T-cell (primary cell): ENCODE data around the gene FTO. TPM values are rescaled to one million over a fixed set of nuclear protein-coding genes. Genes with fewer than 3 reads are reported as not detected.
"Not testable (repeated sequence)": the region's sequence is repeated elsewhere in the genome, so short reads cannot be mapped to it uniquely, and the experiment has no call there.

ENCODE experiments used
- ATAC-seq, 4 experiments: fragments of 200-7000 bp in 3 of 4; fragments of 150-1000 bp in 1 of 4; cut with Tn5 transposase; replicated peaks in 1 of 4; 1 replicate in 3 of 4; 2 replicates in 1 of 4; pipeline ENCODE4 v1.10.0; 2021; ENCODE audit warnings: moderate library complexity in 3 of 4, mild to moderate bottlenecking in 2 of 4, moderate number of reproducible peaks in 1 of 4
- CTCF ChIA-PET, 2 donors: fragments of 300-600 bp; sonication (Branson Sonifier 250); formaldehyde crosslinking; loops; one replicate each; lab custom pipeline; 2022; ENCODE audit warnings: antibody characterized with exemption in 2 of 2; lab: Charles Lee
- POLR2A ChIA-PET, 2 donors: fragments of 300-600 bp; sonication (Branson Sonifier 250); formaldehyde crosslinking; loops; one replicate each; lab custom pipeline; 2022; ENCODE audit warnings: antibody characterized with exemption in 2 of 2; lab: Charles Lee
- DNase-seq, 35 experiments: peaks; one replicate each; pipeline versions ENCODE4 v3.0.0 to v3.0.0-alpha.2; 2013 to 2023
- H3K27ac ChIP-seq: one replicate; pipeline ENCODE4 v1.5.1; 2013; ENCODE audit warnings: low read length
- H3K27me3 ChIP-seq, 2 experiments: replicated peaks in 1 of 2; 1 replicate in 1 of 2; 2 replicates in 1 of 2; pipeline versions ENCODE4 v1.6.1 to v1.7.0; 2013; ENCODE audit warnings: low read length in 1 of 2, mixed read lengths in 1 of 2; ENCODE audit not compliant: control insufficient read depth in 2 of 2, insufficient read depth in 2 of 2; ENCODE audit errors: extremely low read depth in 1 of 2
- H3K36me3 ChIP-seq, 2 donors: 1 replicate in 1 of 2; 2 replicates in 1 of 2; pipeline versions ENCODE4 v1.6.1 to v1.7.0; 2013; ENCODE audit warnings: low read length in 1 of 2; ENCODE audit not compliant: control insufficient read depth in 2 of 2, insufficient read depth in 1 of 2; ENCODE audit errors: extremely low read depth in 1 of 2
- H3K4me1 ChIP-seq, 2 experiments: 1 replicate in 1 of 2; 2 replicates in 1 of 2; pipeline versions ENCODE4 v1.6.1 to v1.7.0; 2013; ENCODE audit warnings: low read length in 2 of 2, mixed read lengths in 1 of 2; ENCODE audit not compliant: insufficient read depth in 2 of 2, control insufficient read depth in 1 of 2; ENCODE audit errors: extremely low read depth in 1 of 2
- H3K4me3 ChIP-seq, 2 donors: 1 replicate in 1 of 2; 2 replicates in 1 of 2; pipeline versions ENCODE4 v1.5.1 to v1.7.0; 2013; ENCODE audit warnings: mild to moderate bottlenecking in 2 of 2, low read length in 1 of 2, moderate library complexity in 1 of 2; ENCODE audit not compliant: control insufficient read depth in 1 of 2; ENCODE audit errors: extremely low read depth in 1 of 2
- H3K9me3 ChIP-seq: 2 replicates; pipeline ENCODE4 v1.7.0; 2013
- H3K27ac Mint-ChIP-seq, 2 donors: one replicate each; pipeline ENCODE4 v1.8.0; 2020 to 2021; ENCODE audit warnings: mild to moderate bottlenecking in 2 of 2, mixed read lengths in 2 of 2
- H3K27me3 Mint-ChIP-seq, 2 donors: one replicate each; pipeline ENCODE4 v1.8.0; 2021 to 2022; ENCODE audit warnings: mixed read lengths in 2 of 2
- H3K36me3 Mint-ChIP-seq: one replicate; pipeline ENCODE4 v1.8.0; 2021; ENCODE audit warnings: mixed read lengths
- H3K4me1 Mint-ChIP-seq, 3 donors: one replicate each; pipeline ENCODE4 v1.8.0; 2020 to 2022; ENCODE audit warnings: mixed read lengths in 3 of 3, mild to moderate bottlenecking in 1 of 3
- H3K4me3 Mint-ChIP-seq, 3 donors: one replicate each; pipeline ENCODE4 v1.8.0; 2020 to 2022; ENCODE audit warnings: mild to moderate bottlenecking in 3 of 3, mixed read lengths in 3 of 3, moderate library complexity in 3 of 3
- H3K9me3 Mint-ChIP-seq, 3 donors: one replicate each; pipeline ENCODE4 v1.8.0; 2020 to 2022; ENCODE audit warnings: mixed read lengths in 3 of 3
- WGBS: methylation state at CpG from one replicate; pipeline ENCODE4 v1.1.5; 2013; ENCODE audit warnings: missing lambda C conversion rate; ENCODE audit not compliant: insufficient coverage; 5-methylcytosine and 5-hydroxymethylcytosine counted together
- total RNA-seq, 35 experiments: library from RNA in 6 of 35; stranded (reverse) in 6 of 35; fragments of 120-200 nt in 1 of 35; gene quantifications; one replicate each; pipeline versions ENCODE4 v1.2.1 to v1.2.4 and lab custom pipeline; 2013 to 2026

The FTO gene
- total RNA-seq, 5 donors from 2014 or later (not counting 1 experiment from before 2014, with no cell fraction given) = 44.7 to 69.0 (median 46.0) TPM

GRCh38 chr16:53686710-53687109, 17.2 kb upstream of the FTO start:
- 100% methylated on average over 1 of the region's 3 CpGs for WGBS
- Histone ChIP-seq H3K9me3 (no peaks in the 10 kb centered on the region), H3K27me3 (no peaks in the 10 kb centered on the region), H3K27ac (no peak overlapping the region), H3K4me3 (no peak overlapping the region), H3K36me3 (no peaks in the 10 kb centered on the region), H3K4me1 (no peaks in the 10 kb centered on the region)
- ChIA-PET POLR2A (no interaction called here), CTCF (no interaction called here)
- H3K4me3 Mint-ChIP-seq = no peak overlapping the region
- H3K4me1 Mint-ChIP-seq = no peaks in the 10 kb centered on the region
- no peaks in the 10 kb centered on the region for H3K27me3 Mint-ChIP-seq
- DNase-seq = no peak
- peaks cover 0 to 8% (median 4%) of the 10 kb centered on the region in 3 donors for H3K9me3 Mint-ChIP-seq
- peaks cover 35% of the 10 kb centered on the region for H3K36me3 Mint-ChIP-seq
- no peak for ATAC-seq
- H3K27ac Mint-ChIP-seq = no peak overlapping the region

DNA sequence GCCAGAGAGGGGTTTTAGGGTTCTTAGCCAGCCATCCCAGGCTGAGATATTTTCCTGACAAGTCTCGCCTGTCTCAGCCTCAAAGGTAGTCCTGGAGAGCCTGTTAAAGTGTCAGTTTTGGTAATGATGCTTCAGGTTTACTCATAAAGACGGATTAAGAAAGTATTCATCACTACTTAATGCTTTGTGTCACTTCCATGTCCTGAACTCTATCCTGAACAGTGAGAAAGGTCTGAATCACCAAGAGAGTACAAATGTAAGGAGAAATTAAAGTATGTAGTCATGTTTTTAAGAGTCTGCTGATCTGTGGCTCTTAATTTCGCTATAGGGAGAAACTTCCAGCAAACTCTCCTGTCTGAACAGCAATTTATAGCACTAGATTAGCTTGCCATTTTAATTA, 14.3 kb upstream of the FTO start:
- no peak overlapping the region for H3K27ac Mint-ChIP-seq
- no peaks in the 10 kb centered on the region for H3K27me3 ChIP-seq
- H3K4me1 Mint-ChIP-seq = no peaks in the 10 kb centered on the region
- peaks cover 27% of the 10 kb centered on the region for H3K36me3 Mint-ChIP-seq
- H3K27me3 Mint-ChIP-seq = no peaks in the 10 kb centered on the region
- H3K36me3 ChIP-seq = no peaks in the 10 kb centered on the region
- peaks cover 0 to 8% (median 4%) of the 10 kb centered on the region in 3 donors for H3K9me3 Mint-ChIP-seq
- no peaks in the 10 kb centered on the region for H3K9me3 ChIP-seq
- ChIA-PET POLR2A (no interaction called here), CTCF (no interaction called here)
- no peak overlapping the region for H3K27ac ChIP-seq
- H3K4me1 ChIP-seq = no peaks in the 10 kb centered on the region
- ATAC-seq (no peak), DNase-seq (no peak)
- no peak overlapping the region for H3K4me3 ChIP-seq
- H3K4me3 Mint-ChIP-seq = no peak overlapping the region
- no CpG with 5 or more reads among the region's 3 CpGs for WGBS

- WGBS = no CpG with 5 or more reads among the region's 2 CpGs
- no peaks in the 10 kb centered on the region for H3K27me3 Mint-ChIP-seq
- H3K4me3 Mint-ChIP-seq = no peak overlapping the region
- Histone ChIP-seq H3K9me3 (no peaks in the 10 kb centered on the region), H3K4me3 (no peak overlapping the region), H3K27me3 (no peaks in the 10 kb centered on the region), H3K27ac (no peak overlapping the region), H3K36me3 (no peaks in the 10 kb centered on the region), H3K4me1 (no peaks in the 10 kb centered on the region)
- H3K36me3 Mint-ChIP-seq = peaks cover 24% of the 10 kb centered on the region
- H3K27ac Mint-ChIP-seq = no peak overlapping the region
- ATAC-seq (no peak), DNase-seq (no peak)
- CTCF ChIA-PET = no interaction called here
- POLR2A ChIA-PET = no interaction called here
- no peaks in the 10 kb centered on the region for H3K9me3 Mint-ChIP-seq
- no peaks in the 10 kb centered on the region for H3K4me1 Mint-ChIP-seq
Measured at GRCh38 chr16:53690771-53691170, 13.2 kb upstream of the FTO start.

DNA sequence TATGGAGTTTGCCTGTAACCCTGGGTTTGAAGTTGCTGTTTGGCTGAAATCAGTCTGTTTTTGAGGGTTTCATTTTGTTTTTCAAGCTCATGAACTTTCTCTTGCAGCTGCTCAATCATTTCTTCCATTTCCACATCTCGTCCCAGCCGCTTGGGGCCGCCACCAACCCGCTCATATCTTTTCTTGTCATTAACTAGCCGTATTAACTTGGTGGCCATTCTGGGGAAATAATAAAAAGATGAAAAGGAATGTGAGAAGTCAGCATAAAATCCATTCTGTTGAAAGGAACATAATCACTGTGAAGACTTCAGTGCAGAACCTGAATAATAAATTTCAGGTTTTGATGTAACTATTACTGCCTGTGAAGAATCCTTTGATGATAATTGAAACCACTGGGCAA, 11.8 kb upstream of the FTO start:
- Histone ChIP-seq H3K4me3 (no peak overlapping the region), H3K9me3 (no peaks in the 10 kb centered on the region), H3K27ac (no peak overlapping the region), H3K36me3 (no peaks in the 10 kb centered on the region), H3K27me3 (no peaks in the 10 kb centered on the region), H3K4me1 (no peaks in the 10 kb centered on the region)
- no CpG with 5 or more reads among the region's 5 CpGs for WGBS
- H3K9me3 Mint-ChIP-seq = no peaks in the 10 kb centered on the region
- H3K36me3 Mint-ChIP-seq = peaks cover 24% of the 10 kb centered on the region
- POLR2A ChIA-PET = no interaction called here
- DNase-seq (no peak), ATAC-seq (no peak)
- CTCF ChIA-PET = no interaction called here
- no peaks in the 10 kb centered on the region for H3K27me3 Mint-ChIP-seq
- H3K27ac Mint-ChIP-seq = no peak overlapping the region
- H3K4me3 Mint-ChIP-seq = no peak overlapping the region
- no peaks in the 10 kb centered on the region for H3K4me1 Mint-ChIP-seq

DNA sequence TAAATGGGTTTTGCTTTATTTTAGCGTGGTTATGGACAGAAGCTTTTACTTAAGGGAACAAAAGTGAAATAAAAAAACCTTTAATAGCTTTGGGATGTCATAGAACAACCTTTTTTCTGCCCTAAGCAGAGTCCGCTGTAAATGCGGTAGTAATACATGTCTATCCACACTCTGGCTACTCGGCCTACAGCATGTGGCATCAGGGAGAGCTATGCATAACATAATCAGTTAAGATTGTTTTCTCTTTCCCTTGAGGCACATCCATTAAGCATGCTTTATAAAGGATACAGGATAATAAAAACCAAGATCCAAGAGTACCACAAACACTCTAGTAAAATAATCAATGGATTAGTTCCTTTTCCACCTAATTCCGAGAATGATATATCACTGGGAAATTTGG, 10.6 kb upstream of the FTO start:
- Histone ChIP-seq H3K9me3 (no peaks in the 10 kb centered on the region), H3K4me3 (no peak overlapping the region), H3K27ac (no peak overlapping the region), H3K36me3 (no peaks in the 10 kb centered on the region), H3K4me1 (no peaks in the 10 kb centered on the region), H3K27me3 (no peaks in the 10 kb centered on the region)
- Mint-ChIP-seq H3K9me3 (no peaks in the 10 kb centered on the region), H3K36me3 (peaks cover 21% of the 10 kb centered on the region), H3K4me1 (no peaks in the 10 kb centered on the region), H3K4me3 (no peak overlapping the region), H3K27ac (no peak overlapping the region), H3K27me3 (no peaks in the 10 kb centered on the region)
- no CpG with 5 or more reads among the region's 5 CpGs for WGBS
- ChIA-PET POLR2A (no interaction called here), CTCF (no interaction called here)
- DNase-seq (no peak), ATAC-seq (no peak)

GRCh38 chr16:53695070-53695469, 8.9 kb upstream of the FTO start:
- Mint-ChIP-seq H3K4me1 (no peaks in the 10 kb centered on the region), H3K4me3 (no peak overlapping the region), H3K36me3 (peaks cover 21% of the 10 kb centered on the region), H3K27me3 (no peaks in the 10 kb centered on the region), H3K9me3 (no peaks in the 10 kb centered on the region), H3K27ac (no peak overlapping the region)
- ChIA-PET POLR2A (no interaction called here), CTCF (no interaction called here)
- Histone ChIP-seq H3K4me1 (no peaks in the 10 kb centered on the region), H3K9me3 (no peaks in the 10 kb centered on the region), H3K4me3 (no peak overlapping the region), H3K27me3 (no peaks in the 10 kb centered on the region), H3K36me3 (no peaks in the 10 kb centered on the region), H3K27ac (no peak overlapping the region)
- DNase-seq = no peak
- no peak for ATAC-seq
- WGBS = no CpG with 5 or more reads among the region's 1 CpG

DNA sequence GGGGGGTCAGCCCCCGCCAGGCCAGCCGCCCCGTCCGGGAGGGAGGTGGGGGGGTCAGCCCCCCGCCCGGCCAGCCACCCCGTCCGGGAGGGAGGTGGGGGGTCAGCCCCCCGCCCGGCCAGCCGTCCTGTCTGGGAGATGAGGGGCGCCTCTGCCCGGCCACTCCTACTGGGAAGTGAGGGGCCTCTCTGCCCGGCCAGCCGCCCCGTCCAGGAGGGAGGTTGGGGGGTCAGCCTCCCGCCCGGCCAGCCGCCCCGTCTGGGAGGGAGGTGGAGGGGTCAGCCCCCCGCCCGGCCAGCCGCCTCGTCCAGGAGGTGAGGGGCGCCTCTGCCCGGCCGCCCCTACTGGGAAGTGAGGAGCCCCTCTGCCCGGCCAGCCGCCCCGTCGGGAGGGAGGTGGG, 5.7 kb upstream of the FTO start:
- H3K4me1 Mint-ChIP-seq, H3K27ac ChIP-seq, ATAC-seq, H3K36me3 ChIP-seq, H3K27me3 Mint-ChIP-seq, H3K9me3 ChIP-seq, DNase-seq, H3K9me3 Mint-ChIP-seq, H3K4me3 Mint-ChIP-seq, H3K27me3 ChIP-seq, CTCF ChIA-PET, POLR2A ChIA-PET, H3K27ac Mint-ChIP-seq, H3K4me3 ChIP-seq, H3K4me1 ChIP-seq: not testable (repeated sequence)
- peaks cover 11% of the 10 kb centered on the region for H3K36me3 Mint-ChIP-seq
- 90% methylated on average over 2 of the region's 31 CpGs for WGBS
